Upper lobe of left lung (tissue), 6 donors: ENCODE results near the gene TRAPPC1. TPM values are rescaled to one million over a fixed set of nuclear protein-coding genes. Genes with fewer than 3 reads are reported as not detected.

Experiments used
- ATAC-seq, 2 donors: fragments of 200-7000 bp; cut with Tn5 transposase; one replicate each; pipeline ENCODE4 v1.9.1; 2022; ENCODE audit warnings: mild to moderate bottlenecking in 2 of 2, moderate library complexity in 2 of 2; ENCODE audit not compliant: low FRiP score in 2 of 2
- DNase-seq, 2 donors: peaks; one replicate each; pipeline ENCODE4 v3.0.0-alpha.2; 2019 to 2020
- H3K27ac ChIP-seq, 4 donors: fragments of 200-600 bp; sonication (generic); one replicate each; pipeline ENCODE4 v1.5.1; 2016 to 2019
- H3K27me3 ChIP-seq, 4 donors: fragments of 200-600 bp; sonication (generic); one replicate each; pipeline ENCODE4 v1.5.1; 2017 to 2019
- H3K36me3 ChIP-seq, 4 donors: fragments of 200-600 bp; sonication (generic); one replicate each; pipeline ENCODE4 v1.5.1; 2016 to 2019
- H3K4me1 ChIP-seq, 4 donors: fragments of 200-600 bp; sonication (generic); one replicate each; pipeline ENCODE4 v1.5.1; 2018 to 2019
- H3K4me3 ChIP-seq, 4 donors: fragments of 200-600 bp; sonication (generic); one replicate each; pipeline ENCODE4 v1.5.1; 2017 to 2019; ENCODE audit warnings: mild to moderate bottlenecking in 2 of 4, moderate library complexity in 1 of 4
- H3K9me3 ChIP-seq, 4 donors: fragments of 200-600 bp; sonication (generic); one replicate each; pipeline ENCODE4 v1.5.1; 2018 to 2019
- EP300 ChIP-seq, 4 donors: sonication (generic); formaldehyde crosslinking; IDR thresholded peaks; one replicate each; pipeline ENCODE4 v1.5.1; 2017; ENCODE audit warnings: antibody characterized with exemption in 4 of 4, control low read depth in 2 of 4
- POLR2A ChIP-seq, 4 donors: fragments of 450-650 bp; IDR thresholded peaks; one replicate each; pipeline ENCODE4 v1.5.1; 2016 to 2017; ENCODE audit warnings: antibody characterized with exemption in 4 of 4, mild to moderate bottlenecking in 2 of 4
- POLR2AphosphoS5 ChIP-seq, 2 donors: sonication (generic); formaldehyde crosslinking; IDR thresholded peaks; one replicate each; pipeline ENCODE4 v1.5.1; 2017; ENCODE audit warnings: antibody characterized with exemption in 2 of 2
- WGBS, 2 donors: methylation state at CpG; one replicate each; pipeline ENCODE4 v1.1.5; 2017 to 2018; 5-methylcytosine and 5-hydroxymethylcytosine counted together
- total RNA-seq, 6 donors: library from RNA; depleted of rRNA in 4 of 6; stranded (reverse); fragments of >200 nt in 4 of 6; gene quantifications; one replicate each; pipeline versions ENCODE4 v1.1.0 to v1.2.1, GENCODE V29; 2016 to 2021
- TF ChIP-seq, protein P1 (sequence below), 6 experiments: fragments of 450-650 bp in 4 of 6; fragments of 200-600 bp in 2 of 6; sonication (generic) in 2 of 6; IDR thresholded peaks; one replicate each; pipeline ENCODE4 v1.5.1; 2016 to 2019; ENCODE audit warnings: antibody characterized with exemption in 6 of 6
- donor health status: DM: no; HTN: no; CAD: no; lungs with moderate emphysema.
- donor health status: DM: no; HTN: yes; CAD: no; lungs with severe emphysema.

The TRAPPC1 gene
- total RNA-seq, 6 donors from 2014 or later: 70.4 to 148 (median 95.8) TPM

GRCh38 chr17:7971651-7972050, 39.9 kb upstream of the TRAPPC1 start:
- no peak for ATAC-seq
- no peak for TF ChIP-seq POLR2AphosphoS5 (IDR thresholded peaks at IDR 0.05)
- H3K9me3 ChIP-seq: peaks cover 8 to 23% (median 15%) of the 10 kb centered on the region in 4 donors
- H3K4me1 ChIP-seq: no peaks in the 10 kb centered on the region
- H3K27ac ChIP-seq: no peak overlapping the region
- H3K4me3 ChIP-seq: no peak overlapping the region
- WGBS, 2 donors: 64 to 73% methylated on average over 4 of the region's 4 CpGs
- no peaks in the 10 kb centered on the region for H3K36me3 ChIP-seq
- no peaks in the 10 kb centered on the region for H3K27me3 ChIP-seq
- DNase-seq: no peak

DNA sequence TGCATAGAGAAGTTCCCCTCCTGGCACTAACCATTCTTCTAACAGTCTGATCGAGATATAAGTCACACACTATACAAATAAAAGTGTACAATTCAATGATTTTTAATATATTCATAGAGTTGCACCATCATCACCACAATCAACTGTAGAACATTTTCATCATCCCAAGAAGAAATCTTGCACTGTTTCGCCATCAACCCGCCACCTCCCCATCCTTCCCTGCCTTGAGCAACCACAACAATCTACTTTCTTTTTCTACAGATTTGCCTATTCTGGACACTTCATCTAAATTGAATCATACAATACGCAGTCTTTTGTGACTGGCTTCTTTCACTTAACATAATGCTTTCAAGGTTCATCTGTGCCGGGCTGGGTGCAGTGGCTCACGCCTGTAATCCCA, 37.7 kb upstream of the TRAPPC1 start:
- ATAC-seq (no peak), DNase-seq (peak in 1 of 2 donors; percentile 35)
- Histone ChIP-seq H3K4me3 (no peak overlapping the region), H3K36me3 (no peaks in the 10 kb centered on the region), H3K27ac (peak overlapping the region in 1 of 4 donors; percentile 59), H3K9me3 (peaks cover 0 to 6% (median 3%) of the 10 kb centered on the region in 4 donors), H3K27me3 (no peaks in the 10 kb centered on the region), H3K4me1 (no peaks in the 10 kb centered on the region)
- TF ChIP-seq POLR2AphosphoS5 (IDR thresholded peaks at IDR 0.05): peak; percentile 19 to 27
- TF ChIP-seq, protein P1, sequence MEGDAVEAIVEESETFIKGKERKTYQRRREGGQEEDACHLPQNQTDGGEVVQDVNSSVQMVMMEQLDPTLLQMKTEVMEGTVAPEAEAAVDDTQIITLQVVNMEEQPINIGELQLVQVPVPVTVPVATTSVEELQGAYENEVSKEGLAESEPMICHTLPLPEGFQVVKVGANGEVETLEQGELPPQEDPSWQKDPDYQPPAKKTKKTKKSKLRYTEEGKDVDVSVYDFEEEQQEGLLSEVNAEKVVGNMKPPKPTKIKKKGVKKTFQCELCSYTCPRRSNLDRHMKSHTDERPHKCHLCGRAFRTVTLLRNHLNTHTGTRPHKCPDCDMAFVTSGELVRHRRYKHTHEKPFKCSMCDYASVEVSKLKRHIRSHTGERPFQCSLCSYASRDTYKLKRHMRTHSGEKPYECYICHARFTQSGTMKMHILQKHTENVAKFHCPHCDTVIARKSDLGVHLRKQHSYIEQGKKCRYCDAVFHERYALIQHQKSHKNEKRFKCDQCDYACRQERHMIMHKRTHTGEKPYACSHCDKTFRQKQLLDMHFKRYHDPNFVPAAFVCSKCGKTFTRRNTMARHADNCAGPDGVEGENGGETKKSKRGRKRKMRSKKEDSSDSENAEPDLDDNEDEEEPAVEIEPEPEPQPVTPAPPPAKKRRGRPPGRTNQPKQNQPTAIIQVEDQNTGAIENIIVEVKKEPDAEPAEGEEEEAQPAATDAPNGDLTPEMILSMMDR (IDR thresholded peaks at IDR 0.05): no peak
- 63 to 86% methylated on average over 6 of the region's 6 CpGs for WGBS, 2 donors

DNA sequence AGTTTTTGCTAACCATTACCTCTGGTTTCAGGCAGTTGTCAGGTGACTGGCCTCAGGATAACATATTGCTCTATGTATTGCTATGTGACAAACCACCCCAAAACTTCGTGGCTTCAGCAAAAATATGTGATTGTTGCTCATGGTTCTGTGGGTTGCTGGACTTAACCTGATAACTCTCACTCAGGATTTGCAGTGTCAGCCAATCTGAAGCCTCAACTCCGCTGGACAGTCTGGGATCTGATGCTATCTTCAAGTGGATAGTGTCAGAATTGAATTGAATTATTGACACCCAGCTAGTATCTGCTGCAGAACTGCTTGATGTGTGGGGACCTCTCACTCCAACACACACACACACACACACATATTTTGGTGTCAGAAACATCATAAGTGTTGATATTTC, 36.0 kb upstream of the TRAPPC1 start:
- WGBS, 2 donors: 59 to 61% methylated on average over 2 of the region's 2 CpGs
- Histone ChIP-seq H3K27ac (no peak overlapping the region), H3K9me3 (no peaks in the 10 kb centered on the region), H3K36me3 (no peaks in the 10 kb centered on the region), H3K4me1 (no peaks in the 10 kb centered on the region), H3K4me3 (no peak overlapping the region), H3K27me3 (no peaks in the 10 kb centered on the region)
- TF ChIP-seq, protein P1 (IDR thresholded peaks at IDR 0.05): no peak
- no peak for TF ChIP-seq POLR2AphosphoS5 (IDR thresholded peaks at IDR 0.05)
- TF ChIP-seq POLR2A (IDR thresholded peaks at IDR 0.05): no peak
- TF ChIP-seq EP300 (IDR thresholded peaks at IDR 0.05): no peak
- no peak for DNase-seq
- no peak for ATAC-seq

- 61 to 62% methylated on average over 2 of the region's 2 CpGs for WGBS, 2 donors
- Histone ChIP-seq H3K27ac (peak overlapping the region in 2 of 4 donors; percentile 84 to 88), H3K4me1 (peaks cover 0 to 9% (median 5%) of the 10 kb centered on the region in 4 donors), H3K9me3 (no peaks in the 10 kb centered on the region), H3K27me3 (no peaks in the 10 kb centered on the region), H3K36me3 (no peaks in the 10 kb centered on the region), H3K4me3 (no peak overlapping the region)
- DNase-seq: no peak
- no peak for TF ChIP-seq EP300 (IDR thresholded peaks at IDR 0.05)
- no peak for TF ChIP-seq POLR2A (IDR thresholded peaks at IDR 0.05)
- TF ChIP-seq, protein P1 (IDR thresholded peaks at IDR 0.05): no peak
- TF ChIP-seq POLR2AphosphoS5 (IDR thresholded peaks at IDR 0.05): no peak
- no peak for ATAC-seq
Measured at GRCh38 chr17:7961421-7961820, 29.7 kb upstream of the TRAPPC1 start.

DNA sequence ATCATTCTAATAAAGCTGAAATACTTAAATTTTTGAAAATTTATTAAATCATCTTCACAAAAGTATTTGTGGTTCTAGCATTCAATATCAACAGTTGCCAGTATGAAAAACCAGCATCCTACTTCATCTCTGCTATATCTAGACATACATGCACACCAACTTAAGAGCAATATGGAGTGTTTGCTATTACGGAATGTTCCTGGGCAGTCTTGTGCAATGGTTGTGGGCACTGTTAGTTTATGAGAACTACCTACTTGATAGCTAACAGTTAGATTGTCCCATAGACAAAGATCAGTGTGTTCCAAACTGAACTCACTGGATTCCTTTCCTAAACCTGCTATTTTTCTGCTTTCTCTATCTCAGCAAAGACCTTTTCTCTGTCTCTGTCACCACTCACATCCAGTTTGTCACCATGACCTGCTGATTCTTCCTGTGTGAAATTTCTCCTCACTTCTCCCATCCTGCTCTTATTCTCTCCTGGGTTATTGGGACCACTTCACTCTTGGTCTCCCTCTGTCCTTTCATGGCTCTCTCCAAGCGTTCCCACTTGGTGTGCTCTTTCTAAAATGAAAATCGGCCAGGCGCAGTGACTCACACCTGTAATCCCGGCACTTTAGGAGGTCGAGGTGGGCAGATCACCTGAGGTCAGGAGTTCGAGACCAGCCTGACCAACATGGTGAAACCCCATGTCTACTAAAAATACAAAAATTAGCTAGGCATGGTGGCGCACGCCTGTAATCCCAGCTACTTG, 27.9 kb upstream of the TRAPPC1 start:
- peak in 1 of 2 donors; percentile 74 for DNase-seq
- peak overlapping the region; percentile 55 to 88 (median 70) for H3K27ac ChIP-seq
- TF ChIP-seq, protein P1 (IDR thresholded peaks at IDR 0.05): no peak
- TF ChIP-seq EP300 (IDR thresholded peaks at IDR 0.05): peak in 3 of 4 donors; percentile 87 to 98 (median 93)
- peak; percentile 43 to 67 for TF ChIP-seq POLR2AphosphoS5 (IDR thresholded peaks at IDR 0.05)
- peak in 1 of 4 donors; percentile 48 for TF ChIP-seq POLR2A (IDR thresholded peaks at IDR 0.05)
- ATAC-seq: peak; percentile 45 to 84
- no peaks in the 10 kb centered on the region for H3K27me3 ChIP-seq
- H3K9me3 ChIP-seq: no peaks in the 10 kb centered on the region
- no peak overlapping the region for H3K4me3 ChIP-seq
- 60 to 81% methylated on average over 9 of the region's 9 CpGs for WGBS, 2 donors
- peaks cover 0 to 18% (median 9%) of the 10 kb centered on the region in 4 donors for H3K4me1 ChIP-seq
- H3K36me3 ChIP-seq: no peaks in the 10 kb centered on the region
